ENCODE results near the gene HINFP. TPM values are rescaled to one million over a fixed set of nuclear protein-coding genes. Genes with fewer than 3 reads are reported as not detected.

HINFP gene
- total and polyA plus RNA-seq, 9 of the 15 experiments (the other 6 are each of a cell fraction or from before 2014, with no cell fraction given) = 13.8 to 34.1 (median 22.5) TPM

- BruUV-seq (replicated peaks) = no TSS peak
- POLR2A ChIA-PET = interaction anchor here (0.6 to 1.0 kb wide), 2 partner anchors 12 to 62 kb away, joined by 3 read pairs; no protein-coding TSS in a partner anchor
- TF ChIP-seq CTBP1 (IDR thresholded peaks at IDR 0.05; ENCODE audit: borderline replicate concordance) = peak; percentile 34; the same call in 1 of the 2 replicates
- TF ChIP-seq MAZ (CRISPR knock-in tag; conservative IDR thresholded peaks at IDR 0.05 in 1 of 2, IDR thresholded peaks at IDR 0.05 in 1 of 2) = peak in 1 of 2 experiments; percentile 55; a peak in 1 of 4 replicates
- TF ChIP-seq CTCF (IDR thresholded peaks at IDR 0.05 in 2 of 3, conservative IDR thresholded peaks at IDR 0.05 in 1 of 3; ENCODE audit: insufficient read depth in 2 of 3, low read depth in 1 of 3, low read length in 3 of 3) = peak; percentile 68 to 84 (median 71)
- TF ChIP-seq SMC3 (conservative IDR thresholded peaks at IDR 0.05; ENCODE audit: insufficient read depth, low read depth, low read length) = 0 out of 2 replicates have a peak, but pooled peaks have one; percentile 29
- TF ChIP-seq ZKSCAN8 (CRISPR knock-in tag; IDR thresholded peaks at IDR 0.05) = no peak
- TF ChIP-seq, protein P1, sequence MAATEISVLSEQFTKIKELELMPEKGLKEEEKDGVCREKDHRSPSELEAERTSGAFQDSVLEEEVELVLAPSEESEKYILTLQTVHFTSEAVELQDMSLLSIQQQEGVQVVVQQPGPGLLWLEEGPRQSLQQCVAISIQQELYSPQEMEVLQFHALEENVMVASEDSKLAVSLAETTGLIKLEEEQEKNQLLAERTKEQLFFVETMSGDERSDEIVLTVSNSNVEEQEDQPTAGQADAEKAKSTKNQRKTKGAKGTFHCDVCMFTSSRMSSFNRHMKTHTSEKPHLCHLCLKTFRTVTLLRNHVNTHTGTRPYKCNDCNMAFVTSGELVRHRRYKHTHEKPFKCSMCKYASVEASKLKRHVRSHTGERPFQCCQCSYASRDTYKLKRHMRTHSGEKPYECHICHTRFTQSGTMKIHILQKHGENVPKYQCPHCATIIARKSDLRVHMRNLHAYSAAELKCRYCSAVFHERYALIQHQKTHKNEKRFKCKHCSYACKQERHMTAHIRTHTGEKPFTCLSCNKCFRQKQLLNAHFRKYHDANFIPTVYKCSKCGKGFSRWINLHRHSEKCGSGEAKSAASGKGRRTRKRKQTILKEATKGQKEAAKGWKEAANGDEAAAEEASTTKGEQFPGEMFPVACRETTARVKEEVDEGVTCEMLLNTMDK (IDR thresholded peaks at IDR 0.05; ENCODE audit: borderline replicate concordance, insufficient read depth, low read depth, low read length, poor library complexity, severe bottlenecking) = peak; percentile 66
- TF ChIP-seq HEY1 (CRISPR knock-in tag; IDR thresholded peaks at IDR 0.05; ENCODE audit: borderline replicate concordance) = no peak
- no peak for TF ChIP-seq FOXJ3 (CRISPR knock-in tag; IDR thresholded peaks at IDR 0.05)
- TF ChIP-seq SMAD2 (IDR thresholded peaks at IDR 0.05; ENCODE audit: low read depth, low read length) = no peak
- TF ChIP-seq GABPB1 (CRISPR knock-in tag; IDR thresholded peaks at IDR 0.05) = 0 out of 2 replicates have a peak, but pooled peaks have one; percentile 28
- TF ChIP-seq ZNF644 (tag; IDR thresholded peaks at IDR 0.05; ENCODE audit: low read depth) = no peak
- TF ChIP-seq VEZF1 (CRISPR knock-in tag; IDR thresholded peaks at IDR 0.05) = 0 out of 2 replicates have a peak, but pooled peaks have one; percentile 19
- TF ChIP-seq, protein P2, sequence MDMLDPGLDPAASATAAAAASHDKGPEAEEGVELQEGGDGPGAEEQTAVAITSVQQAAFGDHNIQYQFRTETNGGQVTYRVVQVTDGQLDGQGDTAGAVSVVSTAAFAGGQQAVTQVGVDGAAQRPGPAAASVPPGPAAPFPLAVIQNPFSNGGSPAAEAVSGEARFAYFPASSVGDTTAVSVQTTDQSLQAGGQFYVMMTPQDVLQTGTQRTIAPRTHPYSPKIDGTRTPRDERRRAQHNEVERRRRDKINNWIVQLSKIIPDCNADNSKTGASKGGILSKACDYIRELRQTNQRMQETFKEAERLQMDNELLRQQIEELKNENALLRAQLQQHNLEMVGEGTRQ (CRISPR knock-in tag; IDR thresholded peaks at IDR 0.05) = peak; percentile 67
These were observed 34.5 kb downstream of the HINFP start for GRCh38 chr11:119155733-119156492.

More at GRCh38 chr11:119155733-119156492, 34.5 kb downstream of the HINFP start:
- Histone ChIP-seq H3K27me3 (ENCODE audit: control insufficient read depth in 2 of 2, insufficient read depth in 2 of 2, low read length in 2 of 2) (peaks cover 3 to 32% of the 10 kb centered on the region in 2 experiments; a peak in 4 of 5 replicates), H3K9me1 (ENCODE audit: control insufficient read depth, insufficient read depth, low read length) (no peaks in the 10 kb centered on the region), H3K4me2 (ENCODE audit: insufficient read depth, low read length) (no peak overlapping the region), H3K36me3 (ENCODE audit: control insufficient read depth, insufficient read depth, low read length) (no peaks in the 10 kb centered on the region), H3K9me3 (replicated peaks; ENCODE audit: control insufficient read depth, insufficient read depth, low read depth, low read length) (no peaks in the 10 kb centered on the region), H3K79me2 (ENCODE audit: control insufficient read depth, insufficient read depth, low read length) (no peaks in the 10 kb centered on the region), H3K27ac (ENCODE audit: extremely low read depth, low read depth, low read length) (no peak overlapping the region), H3K4me3 (no peak overlapping the region), H3K9ac (ENCODE audit: insufficient read depth in 1 of 2, low read depth in 2 of 2, low read length in 2 of 2) (no peak overlapping the region), H3K4me1 (replicated peaks in 1 of 2; ENCODE audit: control insufficient read depth in 2 of 2, insufficient read depth in 2 of 2, low read length in 2 of 2) (peaks cover 15 to 20% of the 10 kb centered on the region in 2 experiments; a peak in 4 of 5 replicates), H2AFZ (ENCODE audit: low read depth, low read length) (no peak overlapping the region), H4K20me1 (replicated peaks; ENCODE audit: control insufficient read depth, insufficient read depth, low read length) (no peaks in the 10 kb centered on the region)
- in situ Hi-C loops (cut with MboI) = no loop called here
- ATAC-seq = peak; percentile 90
- peak; percentile 70 to 75 (median 72) for DNase-seq (ENCODE audit: extremely low read depth in 1 of 4, low spot score in 3 of 4)
- CTCF ChIA-PET (ENCODE audit: low intra/inter-chr PET ratio) = no interaction called here
- peak; percentile 56 for FAIRE-seq
- intact Hi-C loops (cut with micrococcal nuclease) = loop anchor here (5.0 kb wide), 1 partner anchor 54 kb away; the partner anchor contains the start of gene DPAGT1
- WGBS (ENCODE audit: insufficient coverage, low coverage, missing lambda C conversion rate) = 14% methylated on average over 8 of the region's 8 CpGs
